ENCODE measurements around the gene ZNF438. TPM values are rescaled to one million over a fixed set of nuclear protein-coding genes. Genes with fewer than 3 reads are reported as not detected.

ZNF438 gene
- total and polyA plus RNA-seq, 2 of the 8 experiments (the other 6 are each of a cell fraction or from before 2014, with no cell fraction given) = 0.95 to 1.7 TPM

GRCh38 chr10:30811276-30812017 is 220.2 kb downstream of the ZNF438 start:
- TF ChIP-seq SIN3A (conservative IDR thresholded peaks at IDR 0.05 in 1 of 2, IDR thresholded peaks at IDR 0.05 in 1 of 2; ENCODE audit: low read depth in 1 of 2, low read length in 2 of 2) (no peak), GTF2F1 (IDR thresholded peaks at IDR 0.05; ENCODE audit: borderline replicate concordance, low read depth, low read length) (no peak)
- Histone ChIP-seq H3K9ac (replicated peaks in 1 of 4; ENCODE audit: extremely low read depth in 1 of 4, low read depth in 3 of 4, low read length in 3 of 4) (no peak overlapping the region), H2BK120ac (replicated peaks; ENCODE audit: low read depth, low read length) (no peak overlapping the region), H3K4ac (replicated peaks; ENCODE audit: insufficient read length, low read depth, low read length) (no peak overlapping the region), H4K5ac (ENCODE audit: insufficient read length, low read depth, low read length) (no peak overlapping the region), H3K79me2 (ENCODE audit: control insufficient read depth in 1 of 2, insufficient read depth in 2 of 2, low read length in 2 of 2) (no peaks in the 10 kb centered on the region), H4K8ac (ENCODE audit: extremely low read depth, insufficient read depth, low read length) (no peak overlapping the region), H3K79me1 (ENCODE audit: low read depth, low read length) (no peaks in the 10 kb centered on the region), H3K4me1 (replicated peaks in 1 of 4; ENCODE audit: control insufficient read depth in 3 of 4, insufficient read depth in 4 of 4, low read length in 3 of 4) (peaks cover 0 to 5% (median 1%) of the 10 kb centered on the region in 4 experiments; a peak in 2 of 7 replicates), H2BK15ac (ENCODE audit: low read length) (no peak overlapping the region), H3K27ac (ENCODE audit: low read depth, low read length) (no peak overlapping the region), H3K18ac (ENCODE audit: extremely low read depth, low read length) (no peak overlapping the region), H3K27me3 (replicated peaks in 1 of 4; ENCODE audit: control insufficient read depth in 3 of 4, extremely low read depth in 1 of 4, insufficient read depth in 3 of 4, low read length in 3 of 4) (no peaks in the 10 kb centered on the region), H3K23me2 (ENCODE audit: low read depth, low read length) (no peaks in the 10 kb centered on the region; the same call in 1 of the 2 replicates), H3K56ac (replicated peaks; ENCODE audit: insufficient read length, low read depth, low read length) (no peak overlapping the region), H3K9me3 (ENCODE audit: insufficient read depth in 2 of 2, low read depth in 1 of 2, low read length in 1 of 2) (peaks cover 0 to 4% of the 10 kb centered on the region in 2 experiments; a peak in 1 of 4 replicates), H4K20me1 (replicated peaks in 1 of 2; ENCODE audit: control insufficient read depth in 1 of 2, insufficient read depth in 2 of 2, low read length in 2 of 2) (no peaks in the 10 kb centered on the region), H4K91ac (replicated peaks; ENCODE audit: insufficient read length, low read length) (no peak overlapping the region), H3K4me3 (ENCODE audit: extremely low read depth in 1 of 4, insufficient read depth in 2 of 4, low read depth in 3 of 4, low read length in 4 of 4) (no peak overlapping the region), H2BK12ac (ENCODE audit: low read depth, low read length) (no peak overlapping the region), H2AK5ac (ENCODE audit: low read depth, low read length) (no peak overlapping the region), H2BK20ac (ENCODE audit: low read length) (no peak overlapping the region), H2BK5ac (ENCODE audit: low read depth, low read length) (no peak overlapping the region), H3K14ac (ENCODE audit: insufficient read length) (no peak overlapping the region), H3K4me2 (ENCODE audit: insufficient read depth in 1 of 2, low read depth in 2 of 2, low read length in 2 of 2) (no peak overlapping the region), H2AFZ (ENCODE audit: low read length) (no peak overlapping the region; the same call in 1 of the 2 replicates), H3K23ac (ENCODE audit: insufficient read length) (no peak overlapping the region), H3K36me3 (ENCODE audit: control insufficient read depth in 2 of 4, insufficient read depth in 4 of 4, low read length in 3 of 4) (no peaks in the 10 kb centered on the region)
- DNase-seq (ENCODE audit: low read depth in 1 of 2, low spot score in 2 of 2) (no peak), FAIRE-seq (no peak)
- ChIA-PET POLR2A (ENCODE audit: partially characterized antibody) (interaction anchor here (0.9 kb wide), 1 partner anchor 27 kb away, joined by 3 read pairs; no protein-coding TSS in a partner anchor), CTCF (ENCODE audit: partially characterized antibody) (interaction anchor here (1.5 to 3.7 kb wide), 2 partner anchors 12 to 27 kb away, joined by 3 to 13 read pairs; no protein-coding TSS in a partner anchor)
- WGBS, 2 experiments (ENCODE audit: extremely low coverage in 1 of 2, insufficient coverage in 1 of 2, insufficient read length in 1 of 2, insufficient replicate concordance in 2 of 2, low coverage in 1 of 2, low lambda C conversion rate in 2 of 2, missing lambda C conversion rate in 1 of 2) = 79% methylated on average over 16 of the region's 16 CpGs; no CpG with 5 or more reads in 1 of the 2 experiments
